HCT116 (cell line): Measurements from ENCODE around the gene VAT1.

Source experiments
- REST ChIP-seq: IDR thresholded peaks from 2 replicates; pipeline ENCODE4 v1.6.1; 2012; ENCODE audit warnings: low read depth
- ZBTB33 ChIP-seq: IDR thresholded peaks from 2 replicates; pipeline ENCODE4 v1.6.1; 2011; ENCODE audit warnings: mild to moderate bottlenecking, low read length, moderate library complexity; ENCODE audit not compliant: insufficient replicate concordance; ENCODE audit errors: extremely low read depth

- no peak for TF ChIP-seq REST
- no peak for TF ChIP-seq ZBTB33
Observed at GRCh38 chr17:43040655-43041054, 18.5 kb upstream of the VAT1 start.
